ENCODE results near the gene ACKR2.

The ACKR2 gene

DNA sequence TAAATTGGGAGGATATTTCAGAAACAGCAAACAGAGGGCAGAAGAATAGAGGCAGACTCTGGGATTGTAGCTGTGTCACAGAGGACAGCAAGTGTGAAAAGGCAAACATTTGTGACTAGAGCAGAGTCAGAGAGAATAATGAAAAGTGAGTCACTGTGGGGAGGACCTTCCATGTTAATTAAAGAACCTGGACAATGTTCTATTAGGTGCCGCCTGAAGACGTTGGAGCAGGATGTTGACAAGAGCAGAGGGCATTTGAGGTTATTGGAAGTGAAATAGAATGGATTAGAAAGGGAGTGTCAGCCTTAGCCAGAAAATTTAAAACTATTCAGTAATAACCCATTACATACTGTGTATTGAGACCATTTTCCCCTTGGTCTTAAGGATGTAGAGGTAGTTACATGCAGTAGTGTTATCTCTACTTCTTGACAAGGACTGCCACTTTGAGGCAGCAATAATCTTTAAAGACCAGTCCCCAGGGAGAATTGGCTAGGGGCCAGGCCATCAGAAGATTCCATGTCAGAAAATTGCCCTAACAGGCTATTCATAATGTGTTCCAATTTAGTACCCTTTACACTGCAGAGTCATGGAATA lies 5.8 kb downstream of the ACKR2 start:
- Histone ChIP-seq H3K9me3 (ENCODE audit: control insufficient read depth, insufficient read depth, low read length) (no peaks in the 10 kb centered on the region), H3K27ac (ENCODE audit: low read depth, low read length) (no peak overlapping the region), H3K4me1 (ENCODE audit: control insufficient read depth, insufficient read depth, low read length) (no peaks in the 10 kb centered on the region), H3K27me3 (ENCODE audit: control insufficient read depth, insufficient read depth, low read length) (no peaks in the 10 kb centered on the region), H3K9ac (ENCODE audit: low read depth, low read length) (no peak overlapping the region), H3K36me3 (ENCODE audit: control insufficient read depth, insufficient read depth, low read length) (no peaks in the 10 kb centered on the region), H3K4me3 (ENCODE audit: low read depth, low read length) (no peak overlapping the region)

DNA sequence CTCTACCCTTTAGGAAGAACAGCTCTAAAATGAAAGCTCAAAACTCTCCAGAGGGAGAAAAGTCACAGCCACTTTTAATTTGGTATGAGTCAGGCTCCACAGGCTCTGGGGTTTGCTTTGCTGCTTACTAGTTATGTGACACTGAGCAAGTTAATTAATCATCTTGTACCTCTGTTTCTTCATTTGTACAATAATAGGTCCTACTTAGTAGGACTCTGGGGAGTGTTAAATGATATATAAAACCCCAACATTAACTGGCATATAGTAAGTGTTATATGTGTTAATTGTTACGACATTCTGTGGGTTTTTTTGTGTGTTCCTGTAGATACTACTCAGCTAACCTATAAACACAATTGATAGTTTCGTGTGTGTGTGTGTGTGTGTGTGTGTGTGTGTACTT lies 6.6 kb downstream of the ACKR2 start:
- H3K9ac ChIP-seq (ENCODE audit: low read depth, low read length): no peak overlapping the region
- no peaks in the 10 kb centered on the region for H3K36me3 ChIP-seq (ENCODE audit: control insufficient read depth, insufficient read depth, low read length)
- H3K4me1 ChIP-seq (ENCODE audit: control insufficient read depth, insufficient read depth, low read length): no peaks in the 10 kb centered on the region
- no peaks in the 10 kb centered on the region for H3K27me3 ChIP-seq (ENCODE audit: control insufficient read depth, insufficient read depth, low read length)
- no peaks in the 10 kb centered on the region for H3K9me3 ChIP-seq (ENCODE audit: control insufficient read depth, insufficient read depth, low read length)
- no peak overlapping the region for H3K27ac ChIP-seq (ENCODE audit: low read depth, low read length)
- no peak overlapping the region for H3K4me3 ChIP-seq (ENCODE audit: low read depth, low read length)

DNA sequence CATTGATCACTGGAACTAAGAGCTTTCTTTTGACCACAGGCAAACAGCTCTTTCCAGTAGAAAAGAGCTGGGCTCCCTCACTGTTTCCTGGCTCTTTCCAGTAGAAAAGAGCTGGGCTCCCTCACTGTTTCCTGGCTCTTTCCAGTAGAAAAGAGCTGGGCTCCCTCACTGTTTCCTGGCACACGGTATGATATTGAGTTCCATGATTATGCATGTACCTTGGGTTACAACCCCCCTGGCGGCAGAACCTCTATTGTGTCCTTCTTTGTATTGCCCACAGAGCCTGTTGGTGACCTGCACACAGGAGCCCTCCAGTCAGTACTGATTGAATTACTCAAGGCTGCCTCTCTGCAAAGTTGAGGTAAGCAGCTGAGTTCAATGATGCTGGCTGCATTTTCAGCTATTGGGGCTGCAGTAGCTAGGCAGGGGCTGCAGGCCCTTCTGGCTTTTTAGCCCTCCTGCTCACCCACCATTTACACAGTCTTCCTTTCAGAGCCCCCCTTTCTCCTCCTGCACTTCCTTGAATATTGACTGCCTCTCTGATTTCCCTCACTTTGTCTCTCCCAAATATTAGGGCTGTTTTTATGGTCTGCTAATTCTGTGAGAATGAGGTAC lies 10.2 kb downstream of the ACKR2 start:
- Histone ChIP-seq H3K4me3 (ENCODE audit: low read depth, low read length) (no peak overlapping the region), H3K27ac (ENCODE audit: low read depth, low read length) (no peak overlapping the region), H3K27me3 (ENCODE audit: control insufficient read depth, insufficient read depth, low read length) (no peaks in the 10 kb centered on the region), H3K36me3 (ENCODE audit: control insufficient read depth, insufficient read depth, low read length) (no peaks in the 10 kb centered on the region), H3K9ac (ENCODE audit: low read depth, low read length) (no peak overlapping the region), H3K9me3 (ENCODE audit: control insufficient read depth, insufficient read depth, low read length) (no peaks in the 10 kb centered on the region), H3K4me1 (ENCODE audit: control insufficient read depth, insufficient read depth, low read length) (no peaks in the 10 kb centered on the region)

DNA sequence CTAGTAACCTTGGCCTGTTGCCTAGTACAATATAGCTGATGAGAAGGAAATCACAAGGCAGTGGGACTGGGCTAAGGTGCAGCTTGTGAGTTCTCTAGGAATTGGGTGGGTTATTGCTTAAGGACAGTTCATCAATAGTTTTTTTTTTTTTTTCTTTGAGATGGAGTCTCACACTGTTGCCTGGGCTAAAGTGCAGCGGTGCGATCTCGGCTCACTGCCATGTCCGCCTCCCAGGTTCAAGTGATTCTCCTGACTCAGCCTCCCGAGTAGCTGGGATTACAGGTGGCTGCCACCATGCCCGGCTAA lies 11.5 kb downstream of the ACKR2 start:
- Histone ChIP-seq H3K27ac (ENCODE audit: low read depth, low read length) (no peak overlapping the region), H3K9me3 (ENCODE audit: control insufficient read depth, insufficient read depth, low read length) (no peaks in the 10 kb centered on the region), H3K27me3 (ENCODE audit: control insufficient read depth, insufficient read depth, low read length) (no peaks in the 10 kb centered on the region), H3K4me3 (ENCODE audit: low read depth, low read length) (no peak overlapping the region), H3K9ac (ENCODE audit: low read depth, low read length) (no peak overlapping the region), H3K4me1 (ENCODE audit: control insufficient read depth, insufficient read depth, low read length) (no peaks in the 10 kb centered on the region), H3K36me3 (ENCODE audit: control insufficient read depth, insufficient read depth, low read length) (no peaks in the 10 kb centered on the region)

- Histone ChIP-seq H3K9ac (ENCODE audit: low read depth, low read length) (no peak overlapping the region), H3K9me3 (ENCODE audit: control insufficient read depth, insufficient read depth, low read length) (no peaks in the 10 kb centered on the region), H3K4me3 (ENCODE audit: low read depth, low read length) (no peak overlapping the region), H3K36me3 (ENCODE audit: control insufficient read depth, insufficient read depth, low read length) (no peaks in the 10 kb centered on the region), H3K4me1 (ENCODE audit: control insufficient read depth, insufficient read depth, low read length) (no peaks in the 10 kb centered on the region), H3K27me3 (ENCODE audit: control insufficient read depth, insufficient read depth, low read length) (no peaks in the 10 kb centered on the region), H3K27ac (ENCODE audit: low read depth, low read length) (no peak overlapping the region)
These were observed 13.6 kb downstream of the ACKR2 start for GRCh38 chr3:42822828-42823227.

DNA sequence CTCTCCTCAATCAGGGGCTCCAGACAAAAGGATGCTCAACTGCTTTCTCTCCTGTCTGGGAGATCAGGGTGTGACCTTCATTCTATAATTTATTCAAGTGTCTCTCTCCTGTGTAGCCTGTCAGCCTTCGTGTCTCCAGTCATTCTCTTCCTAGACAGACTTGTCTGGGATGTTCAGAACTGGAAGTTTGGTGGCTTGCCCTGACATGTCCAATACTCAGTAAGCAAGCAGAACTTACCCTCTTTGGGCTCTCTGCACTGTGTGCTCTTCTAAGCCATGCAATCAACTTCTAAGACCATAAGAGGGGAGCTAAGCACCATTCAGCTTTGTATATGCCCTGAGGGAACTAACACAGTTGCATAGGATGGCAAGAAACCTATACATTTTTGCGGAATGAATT lies 14.1 kb downstream of the ACKR2 start:
- Histone ChIP-seq H3K9ac (ENCODE audit: low read depth, low read length) (no peak overlapping the region), H3K4me3 (ENCODE audit: low read depth, low read length) (no peak overlapping the region), H3K4me1 (ENCODE audit: control insufficient read depth, insufficient read depth, low read length) (no peaks in the 10 kb centered on the region), H3K27me3 (ENCODE audit: control insufficient read depth, insufficient read depth, low read length) (no peaks in the 10 kb centered on the region), H3K9me3 (ENCODE audit: control insufficient read depth, insufficient read depth, low read length) (no peaks in the 10 kb centered on the region), H3K36me3 (ENCODE audit: control insufficient read depth, insufficient read depth, low read length) (no peaks in the 10 kb centered on the region), H3K27ac (ENCODE audit: low read depth, low read length) (no peak overlapping the region)

- no peak overlapping the region for H3K27ac ChIP-seq (ENCODE audit: low read depth, low read length)
- H3K9me3 ChIP-seq (ENCODE audit: control insufficient read depth, insufficient read depth, low read length): no peaks in the 10 kb centered on the region
- H3K9ac ChIP-seq (ENCODE audit: low read depth, low read length): no peak overlapping the region
- no peaks in the 10 kb centered on the region for H3K36me3 ChIP-seq (ENCODE audit: control insufficient read depth, insufficient read depth, low read length)
- H3K27me3 ChIP-seq (ENCODE audit: control insufficient read depth, insufficient read depth, low read length): no peaks in the 10 kb centered on the region
- H3K4me1 ChIP-seq (ENCODE audit: control insufficient read depth, insufficient read depth, low read length): peaks cover 7% of the 10 kb centered on the region
- H3K4me3 ChIP-seq (ENCODE audit: low read depth, low read length): no peak overlapping the region
These were observed 16.9 kb downstream of the ACKR2 start for GRCh38 chr3:42826141-42826540.

- Histone ChIP-seq H3K4me1 (ENCODE audit: control insufficient read depth, insufficient read depth, low read length) (peaks cover 12% of the 10 kb centered on the region), H3K36me3 (ENCODE audit: control insufficient read depth, insufficient read depth, low read length) (no peaks in the 10 kb centered on the region), H3K27ac (ENCODE audit: low read depth, low read length) (no peak overlapping the region), H3K4me3 (ENCODE audit: low read depth, low read length) (no peak overlapping the region), H3K9ac (ENCODE audit: low read depth, low read length) (no peak overlapping the region), H3K9me3 (ENCODE audit: control insufficient read depth, insufficient read depth, low read length) (no peaks in the 10 kb centered on the region), H3K27me3 (ENCODE audit: control insufficient read depth, insufficient read depth, low read length) (no peaks in the 10 kb centered on the region)
These were observed 17.8 kb downstream of the ACKR2 start for GRCh38 chr3:42827023-42827422.

GRCh38 chr3:42827654-42828053 lies 18.4 kb downstream of the ACKR2 start:
- Histone ChIP-seq H3K9me3 (ENCODE audit: control insufficient read depth, insufficient read depth, low read length) (no peaks in the 10 kb centered on the region), H3K27me3 (ENCODE audit: control insufficient read depth, insufficient read depth, low read length) (no peaks in the 10 kb centered on the region), H3K4me3 (ENCODE audit: low read depth, low read length) (no peak overlapping the region), H3K27ac (ENCODE audit: low read depth, low read length) (no peak overlapping the region), H3K36me3 (ENCODE audit: control insufficient read depth, insufficient read depth, low read length) (no peaks in the 10 kb centered on the region), H3K4me1 (ENCODE audit: control insufficient read depth, insufficient read depth, low read length) (peaks cover 12% of the 10 kb centered on the region), H3K9ac (ENCODE audit: low read depth, low read length) (no peak overlapping the region)

DNA sequence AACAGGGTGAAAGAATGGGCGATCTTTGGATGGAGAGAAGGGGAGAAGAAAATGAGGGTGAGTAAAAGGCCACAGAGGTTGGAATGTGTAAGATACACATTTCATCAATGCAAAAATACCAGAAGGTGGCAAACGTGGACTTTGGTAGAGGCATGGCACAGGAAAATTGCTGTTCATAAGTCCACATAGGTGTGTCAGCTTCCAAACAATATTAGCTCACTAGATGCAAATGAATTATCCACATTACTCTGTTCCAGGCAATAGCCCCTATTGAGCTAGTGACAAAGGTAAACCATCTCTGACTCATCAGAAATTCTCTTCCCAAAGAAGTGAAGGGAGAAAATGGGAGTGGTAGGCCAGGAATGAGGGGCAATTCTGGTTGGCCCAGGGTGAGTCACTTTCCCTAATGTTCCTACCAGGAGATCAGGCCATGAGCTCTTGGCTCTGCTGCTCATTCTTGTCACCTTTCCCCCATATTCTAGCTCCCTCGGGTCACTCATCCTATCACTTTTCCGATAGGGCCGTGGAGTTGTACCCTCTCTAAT lies 19.9 kb downstream of the ACKR2 start:
- no peaks in the 10 kb centered on the region for H3K27me3 ChIP-seq (ENCODE audit: control insufficient read depth, insufficient read depth, low read length)
- H3K36me3 ChIP-seq (ENCODE audit: control insufficient read depth, insufficient read depth, low read length): no peaks in the 10 kb centered on the region
- H3K4me1 ChIP-seq (ENCODE audit: control insufficient read depth, insufficient read depth, low read length): peaks cover 12% of the 10 kb centered on the region
- H3K9ac ChIP-seq (ENCODE audit: low read depth, low read length): no peak overlapping the region
- no peaks in the 10 kb centered on the region for H3K9me3 ChIP-seq (ENCODE audit: control insufficient read depth, insufficient read depth, low read length)
- H3K27ac ChIP-seq (ENCODE audit: low read depth, low read length): no peak overlapping the region
- no peak overlapping the region for H3K4me3 ChIP-seq (ENCODE audit: low read depth, low read length)

DNA sequence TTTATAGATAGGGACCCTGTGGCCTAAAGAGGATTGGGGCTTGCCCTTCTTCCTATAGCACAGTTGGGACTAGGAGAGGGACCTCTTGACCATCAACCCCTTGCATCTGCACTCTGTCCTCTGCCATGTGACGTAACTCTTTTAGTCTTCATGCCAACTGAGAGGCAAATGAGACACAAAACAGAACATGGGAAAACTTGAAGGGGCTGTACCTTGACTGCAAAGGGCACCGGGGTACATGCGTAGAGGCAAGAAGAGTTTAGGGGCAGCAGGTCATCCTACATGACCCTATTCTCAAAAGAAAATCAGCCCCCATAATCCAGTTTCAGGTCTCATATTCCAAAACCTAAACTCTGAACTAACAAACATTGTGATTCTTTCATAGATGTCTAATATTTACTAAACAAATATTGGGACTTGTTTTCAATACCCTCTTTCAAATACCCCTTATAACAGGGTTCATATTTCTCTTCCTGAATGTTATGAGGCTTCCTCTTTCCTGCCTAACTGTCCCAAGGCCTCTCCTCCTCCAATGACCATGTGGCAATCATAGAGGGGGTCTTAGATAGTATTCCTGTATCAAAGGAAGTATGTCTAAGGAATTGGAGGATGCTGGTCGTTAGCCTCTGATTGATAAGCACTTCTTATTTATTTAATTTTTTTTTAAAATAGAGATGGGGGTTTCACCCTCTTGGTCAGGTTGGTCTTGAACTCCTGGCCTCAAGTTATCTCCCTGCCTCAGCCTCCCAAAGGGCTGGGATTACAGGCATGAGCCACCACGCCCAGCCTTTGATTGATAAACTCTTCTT lies 20.6 kb downstream of the ACKR2 start:
- Histone ChIP-seq H3K36me3 (ENCODE audit: control insufficient read depth, insufficient read depth, low read length) (no peaks in the 10 kb centered on the region), H3K9me3 (ENCODE audit: control insufficient read depth, insufficient read depth, low read length) (no peaks in the 10 kb centered on the region), H3K27ac (ENCODE audit: low read depth, low read length) (no peak overlapping the region), H3K27me3 (ENCODE audit: control insufficient read depth, insufficient read depth, low read length) (no peaks in the 10 kb centered on the region), H3K4me3 (ENCODE audit: low read depth, low read length) (no peak overlapping the region), H3K9ac (ENCODE audit: low read depth, low read length) (no peak overlapping the region), H3K4me1 (ENCODE audit: control insufficient read depth, insufficient read depth, low read length) (peaks cover 12% of the 10 kb centered on the region)
